ENCODE results near the gene PARD3B.

GRCh38 chr2:204795156-204795555 is 249.9 kb downstream of the PARD3B start:
- TF ChIP-seq NFRKB (IDR thresholded peaks at IDR 0.05) (no peak), TARDBP (IDR thresholded peaks at IDR 0.05) (no peak), FOXM1 (IDR thresholded peaks at IDR 0.05; ENCODE audit: borderline replicate concordance) (no peak), FOXA1 (IDR thresholded peaks at IDR 0.05) (no peak)
